GM21390 (cell line): Measurements from ENCODE around the gene KIAA1755.
"Not testable (repeated sequence)": the region's sequence is repeated elsewhere in the genome, so short reads cannot be mapped to it uniquely, and the experiment has no call there.

Experiments used
- ATAC-seq: cut with Tn5 transposase; IDR thresholded peaks from one replicate; pipeline ENCODE4 v1.9.1; 2021; ENCODE audit not compliant: unreplicated experiment

Gene KIAA1755

DNA sequence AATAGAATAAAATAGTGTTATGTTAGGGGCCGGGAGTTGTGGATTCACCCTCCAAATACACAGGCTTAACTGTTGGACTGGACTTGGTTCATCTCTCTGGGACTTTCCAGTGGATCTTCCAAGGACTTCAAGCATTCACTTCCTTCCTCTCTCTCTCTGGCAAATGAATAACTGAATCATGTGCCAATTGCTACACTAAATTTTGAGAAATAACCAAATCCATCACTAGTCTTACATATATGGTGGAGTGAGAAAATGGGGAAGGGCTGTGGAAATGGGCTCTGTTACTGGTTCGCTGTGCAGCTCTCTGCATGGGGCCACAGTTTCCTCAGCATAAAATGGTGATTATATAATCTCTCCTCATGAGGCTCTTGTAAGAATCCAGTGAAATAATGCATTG, 6.8 kb upstream of the KIAA1755 start:
- ATAC-seq: no peak

DNA sequence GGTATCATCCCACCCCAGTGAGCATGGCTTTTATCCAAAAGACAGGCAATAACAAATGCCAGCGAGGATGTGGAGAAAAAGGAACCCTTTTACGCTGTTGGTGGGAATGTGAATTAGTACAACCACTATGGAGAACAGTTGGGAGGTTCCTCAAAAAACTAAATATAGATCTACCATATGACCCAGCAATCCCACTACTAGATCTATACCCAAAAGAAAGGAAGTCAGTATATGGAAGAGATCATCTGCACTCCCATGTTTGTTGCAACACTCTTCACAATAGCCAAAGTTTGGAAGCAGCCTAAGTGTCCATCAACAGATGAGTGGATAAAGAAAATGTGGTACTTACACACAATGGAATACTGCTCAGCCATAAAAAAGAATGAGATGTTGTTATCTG, 5.9 kb upstream of the KIAA1755 start:
- no peak for ATAC-seq

DNA sequence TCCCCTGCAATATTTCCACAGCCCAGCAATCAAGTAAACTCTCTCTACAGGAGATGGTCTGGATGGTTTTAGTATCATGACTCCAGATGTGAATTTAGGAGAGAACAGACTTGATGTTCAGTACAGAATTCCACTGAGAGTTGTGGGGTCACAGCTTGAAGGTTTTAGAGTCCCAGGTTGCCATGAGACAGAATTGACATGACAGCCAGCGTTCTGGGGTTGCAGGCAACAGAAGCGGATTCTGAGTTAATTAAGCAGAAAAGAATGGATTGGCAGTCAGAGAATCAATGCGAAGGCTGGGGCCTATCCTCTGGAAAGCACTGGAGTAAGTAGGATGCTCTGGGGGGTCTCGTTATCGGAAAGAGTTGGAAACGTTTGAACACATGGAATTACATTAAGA, 2.4 kb upstream of the KIAA1755 start:
- no peak for ATAC-seq

DNA sequence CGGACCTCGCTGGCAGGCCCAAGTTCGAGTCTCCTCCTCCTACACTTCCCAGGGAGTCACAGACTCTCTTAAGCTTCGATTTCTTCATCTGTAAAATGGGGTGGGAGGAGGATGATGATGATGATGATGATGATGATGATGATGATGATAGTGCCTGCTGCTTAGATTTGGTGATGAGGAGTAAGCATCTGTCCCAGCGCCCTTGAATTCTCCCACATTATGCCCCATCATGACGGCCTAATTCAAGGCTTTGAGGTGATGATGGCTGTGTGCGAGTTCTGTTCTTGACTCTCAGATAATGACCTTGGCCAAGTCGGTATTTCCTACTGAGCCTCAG, 487 bp upstream of the KIAA1755 start:
- no peak for ATAC-seq

DNA sequence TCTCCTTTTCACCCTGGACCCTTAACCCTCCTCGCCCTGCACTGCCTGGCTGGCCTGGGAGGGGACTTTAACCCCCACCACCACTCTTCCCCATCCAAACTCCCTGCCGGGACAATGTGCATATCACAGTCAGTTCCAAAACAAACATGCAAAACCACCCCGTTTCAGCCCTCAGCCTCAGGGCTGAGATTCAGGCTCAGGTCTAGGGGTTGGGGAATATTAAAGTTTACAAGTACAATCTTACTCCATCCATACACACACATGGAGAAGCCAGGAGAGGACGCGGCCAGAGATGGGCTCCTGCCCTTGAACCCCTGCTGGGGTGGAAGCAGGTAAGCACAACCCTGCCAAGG, 534 bp downstream of the KIAA1755 start:
- no peak for ATAC-seq

DNA sequence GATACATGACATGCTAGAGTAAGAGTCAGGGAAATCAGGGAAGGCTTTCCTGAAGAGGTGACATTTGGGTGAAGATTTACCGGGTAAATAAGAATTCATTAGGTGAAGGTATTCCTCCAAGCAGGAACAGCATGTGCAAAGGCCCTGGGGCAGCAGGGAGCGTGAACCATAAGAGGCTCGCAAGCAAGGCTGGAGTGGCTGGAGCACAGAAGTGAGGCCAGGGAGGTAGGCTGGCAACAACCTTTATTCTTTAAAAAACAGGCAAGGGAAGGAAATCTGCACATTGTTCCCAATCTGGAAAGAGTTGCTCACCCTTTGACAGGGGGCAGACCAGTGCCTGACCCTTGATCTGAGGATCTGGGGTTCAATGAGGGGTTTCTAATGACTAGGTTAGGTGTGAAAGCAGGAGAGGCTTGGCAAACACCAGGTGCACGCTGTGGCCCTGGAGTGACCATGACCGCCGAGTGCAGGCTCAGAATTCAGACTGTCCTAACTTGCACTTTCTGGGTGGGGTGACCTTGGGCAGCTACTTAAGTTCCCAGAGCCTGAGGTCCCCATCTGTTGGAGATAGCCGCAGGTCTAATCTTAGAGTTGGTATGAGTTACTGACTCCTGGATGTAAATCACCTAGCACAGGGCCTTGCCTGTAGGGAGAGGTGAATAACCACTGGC, 1.9 kb downstream of the KIAA1755 start:
- ATAC-seq: no peak

DNA sequence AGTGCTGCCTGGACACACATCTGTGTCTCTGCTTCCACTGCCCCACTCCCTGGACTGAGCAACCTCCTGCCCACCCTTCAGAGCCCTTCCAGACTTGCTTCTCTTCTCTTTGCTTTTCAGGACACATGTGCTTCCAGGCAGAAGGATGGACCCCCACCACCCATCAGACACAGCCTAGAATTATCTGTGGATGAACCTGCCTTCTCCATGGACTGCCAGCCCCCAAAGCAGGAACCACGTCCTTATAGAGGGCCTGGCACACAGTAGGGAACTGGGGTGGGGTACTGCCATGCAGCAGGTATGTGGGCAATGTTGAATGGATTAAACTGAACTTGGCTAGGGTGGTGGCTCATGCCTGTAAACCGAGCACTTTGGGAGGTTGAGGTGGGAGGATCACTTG, 3.6 kb downstream of the KIAA1755 start:
- ATAC-seq: no peak

DNA sequence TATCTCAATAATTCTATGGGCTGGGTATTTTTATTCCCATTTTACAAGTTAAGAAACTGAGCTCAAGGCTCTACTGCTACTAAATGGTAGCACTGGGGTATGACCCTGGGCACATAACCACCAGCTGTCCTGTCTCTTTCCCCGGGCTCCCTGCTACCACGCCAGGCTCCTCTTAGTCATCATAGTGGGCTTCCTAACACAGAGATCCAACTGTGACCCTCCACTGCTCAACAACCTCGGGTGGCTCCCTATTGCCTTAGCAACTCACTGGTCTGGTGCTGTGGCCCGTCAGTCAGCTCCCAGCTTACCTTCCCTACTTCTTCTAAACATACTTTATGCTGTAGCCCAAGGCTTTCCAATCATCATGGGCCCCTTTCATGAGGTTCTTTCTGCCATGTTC, 4.5 kb downstream of the KIAA1755 start:
- ATAC-seq: no peak

DNA sequence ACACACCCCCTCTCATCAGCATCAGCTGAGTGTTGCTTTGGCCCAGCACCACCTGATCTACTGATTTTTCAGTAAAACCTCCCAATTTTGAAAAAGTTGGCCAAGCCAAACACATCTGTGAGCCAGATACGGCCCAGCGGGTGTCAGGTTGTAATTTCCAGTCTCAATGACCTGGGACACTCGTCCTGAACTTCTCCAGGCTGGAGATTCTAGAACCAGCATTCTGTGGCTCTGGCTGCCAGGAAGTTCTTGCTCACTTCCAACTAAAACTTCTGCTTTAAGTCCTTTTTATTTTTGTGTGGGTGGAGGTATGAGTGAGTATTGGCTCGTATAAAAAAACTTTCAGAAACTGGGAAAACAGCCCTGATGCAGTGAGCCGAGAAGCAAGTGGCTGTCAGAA, 5.1 kb downstream of the KIAA1755 start:
- no peak for ATAC-seq

DNA sequence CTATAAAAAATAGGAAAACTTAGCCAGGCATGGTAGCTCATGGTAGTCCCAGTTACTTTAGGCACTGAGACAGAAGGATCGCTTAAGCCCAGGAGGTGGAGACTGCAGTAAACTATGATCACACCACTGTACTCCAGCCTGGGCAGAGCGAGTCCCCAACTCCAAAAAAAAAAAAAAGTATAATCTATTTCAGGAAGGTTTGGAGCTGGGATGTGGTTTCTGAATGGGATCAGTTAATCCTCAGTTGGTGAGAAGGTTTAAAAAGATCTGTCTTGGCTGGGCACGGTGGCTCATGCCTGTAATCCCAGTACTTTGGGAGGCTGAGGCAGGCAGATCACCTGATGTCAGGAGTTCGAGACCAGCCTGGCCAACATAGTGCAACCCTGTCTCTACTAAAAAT, 5.9 kb downstream of the KIAA1755 start:
- ATAC-seq: not testable (repeated sequence)

DNA sequence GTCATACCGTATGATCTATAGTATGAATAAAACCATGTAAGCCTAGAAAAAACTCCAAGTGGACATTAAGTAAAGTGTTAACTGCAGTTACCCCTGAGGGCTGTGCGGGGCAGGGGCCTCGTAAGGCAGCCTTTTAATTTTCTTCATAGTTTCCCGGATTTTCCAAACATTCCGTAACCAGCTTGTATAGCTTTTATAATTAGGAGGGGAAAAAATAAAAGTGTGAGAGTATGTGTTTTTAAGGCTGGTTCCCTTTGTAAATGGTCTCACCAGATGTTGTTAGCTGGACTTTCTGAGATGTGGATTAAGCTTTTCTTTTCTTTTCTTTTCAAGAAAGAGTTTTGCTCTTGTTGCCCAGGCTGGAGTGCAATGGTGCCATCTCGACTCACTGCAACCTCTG, 7.0 kb downstream of the KIAA1755 start:
- ATAC-seq: no peak

DNA sequence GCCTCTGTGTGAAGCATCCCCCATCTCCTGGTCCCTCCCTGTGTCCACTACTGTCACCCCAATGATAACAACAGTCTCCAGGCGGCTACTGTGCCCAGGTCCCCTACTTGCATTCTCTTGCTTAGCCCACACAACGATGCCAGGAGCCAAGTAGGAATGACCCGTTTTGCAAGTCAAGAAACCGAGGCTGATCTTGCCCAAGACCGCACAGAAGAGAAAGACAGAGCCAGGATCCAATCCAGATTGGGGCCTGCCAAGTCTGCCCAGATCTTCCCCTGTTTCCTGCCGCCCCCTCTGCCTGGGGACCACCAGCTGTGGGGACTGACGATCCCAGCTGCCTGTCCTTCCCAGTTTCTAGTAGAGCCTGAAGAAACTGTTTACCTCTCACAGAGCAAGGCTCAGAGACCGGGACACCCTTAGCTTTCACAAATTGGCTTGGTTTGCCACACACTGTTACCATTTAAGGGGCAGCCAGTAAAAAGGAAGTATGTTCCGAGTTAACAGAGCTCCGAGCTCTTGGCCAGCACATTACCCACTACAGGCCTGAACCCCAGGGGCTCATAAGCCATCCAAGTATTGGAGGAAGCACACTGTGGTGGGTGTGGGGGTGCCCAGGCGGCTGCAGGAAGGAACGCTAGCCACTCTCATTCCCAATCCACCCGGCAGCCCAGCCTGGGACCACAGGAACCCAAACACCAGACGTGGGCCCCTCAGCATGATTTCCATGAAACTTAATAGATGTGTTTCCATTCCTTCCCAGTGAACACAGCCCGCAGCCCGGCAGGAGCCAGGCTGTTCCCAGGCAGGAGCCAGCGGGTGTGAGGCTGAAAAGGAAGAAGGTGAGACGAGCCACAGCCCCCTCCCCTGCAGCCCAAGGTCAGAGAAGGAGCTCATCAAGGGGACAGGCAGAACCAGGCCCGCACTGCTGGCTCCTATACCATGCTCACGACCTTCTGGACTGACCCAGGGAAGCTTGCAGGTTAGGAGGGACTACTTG, 7.9 kb downstream of the KIAA1755 start:
- no peak for ATAC-seq

DNA sequence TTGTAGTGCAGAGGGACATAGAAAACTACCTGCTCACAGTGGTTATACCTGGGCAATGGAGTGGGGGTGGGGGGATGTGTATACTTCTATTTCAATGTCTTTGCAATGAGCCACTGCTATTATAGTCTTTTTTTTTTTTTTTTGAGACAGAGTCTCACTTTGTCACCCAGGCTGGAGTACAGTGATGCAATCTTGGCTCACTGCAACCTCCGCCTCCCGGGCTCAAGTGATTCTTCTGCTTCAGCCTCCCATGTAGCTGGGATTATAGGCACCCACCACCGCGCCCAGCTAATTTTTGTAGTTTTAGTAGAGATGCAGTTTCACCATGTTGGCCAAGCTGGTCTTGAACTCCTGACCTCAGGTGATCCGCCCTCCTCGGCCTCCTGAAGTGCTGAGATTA, 9.1 kb downstream of the KIAA1755 start:
- ATAC-seq: not testable (repeated sequence)

DNA sequence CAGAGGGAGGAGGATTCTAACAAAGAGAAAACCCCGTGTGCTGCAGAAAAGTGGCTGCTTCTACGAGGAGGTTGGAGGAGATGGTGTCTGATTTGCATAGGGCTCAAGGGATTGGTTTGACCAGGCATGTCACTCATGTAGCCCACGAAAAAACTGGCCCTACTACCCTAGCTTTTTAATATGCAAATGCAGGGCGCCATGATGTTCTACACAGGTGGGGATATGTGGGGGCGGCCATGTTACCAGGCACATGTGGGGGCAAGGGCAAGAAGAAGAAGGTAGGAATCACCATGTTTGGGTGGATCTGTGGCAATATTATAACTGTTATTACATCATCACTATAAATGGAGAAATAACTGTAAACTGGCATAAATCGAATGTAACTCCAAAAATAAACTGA, 9.9 kb downstream of the KIAA1755 start:
- ATAC-seq: no peak

DNA sequence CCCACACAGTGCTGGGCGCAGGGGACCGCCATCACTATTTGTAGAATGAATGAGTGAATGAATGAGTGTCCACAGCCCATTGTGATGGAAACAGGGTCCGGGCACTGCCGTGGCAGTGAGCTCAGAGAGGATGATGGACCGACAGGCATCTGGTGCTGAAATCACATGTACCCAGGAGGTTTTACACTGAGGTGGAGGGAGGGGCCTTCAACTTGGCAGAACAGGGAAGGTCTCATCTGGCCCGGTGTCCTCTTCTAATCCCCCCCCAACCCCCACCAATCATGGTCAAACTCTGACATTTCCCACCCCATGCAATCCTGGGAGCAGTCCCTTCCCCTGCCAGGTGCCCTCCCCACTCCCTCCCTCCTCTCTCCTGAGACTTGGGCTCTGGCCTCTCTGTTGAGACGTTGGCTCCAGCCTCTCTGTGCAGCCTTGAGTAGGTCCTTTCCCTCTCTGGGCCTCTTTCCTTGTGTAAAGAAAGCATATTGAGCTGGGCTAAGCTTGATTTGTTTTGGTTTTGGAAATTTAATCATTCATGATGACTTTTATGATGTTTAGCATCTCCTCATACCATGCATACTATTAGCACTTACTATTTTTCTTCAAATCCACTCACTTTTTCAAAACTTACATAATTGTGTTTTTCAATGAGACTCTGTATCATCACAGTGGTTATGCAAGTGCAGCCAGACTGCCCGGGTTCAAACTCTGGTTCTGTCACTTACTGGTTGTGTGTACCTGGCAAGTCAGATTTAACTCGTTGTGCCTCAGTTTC, 10.8 kb downstream of the KIAA1755 start:
- ATAC-seq: no peak

DNA sequence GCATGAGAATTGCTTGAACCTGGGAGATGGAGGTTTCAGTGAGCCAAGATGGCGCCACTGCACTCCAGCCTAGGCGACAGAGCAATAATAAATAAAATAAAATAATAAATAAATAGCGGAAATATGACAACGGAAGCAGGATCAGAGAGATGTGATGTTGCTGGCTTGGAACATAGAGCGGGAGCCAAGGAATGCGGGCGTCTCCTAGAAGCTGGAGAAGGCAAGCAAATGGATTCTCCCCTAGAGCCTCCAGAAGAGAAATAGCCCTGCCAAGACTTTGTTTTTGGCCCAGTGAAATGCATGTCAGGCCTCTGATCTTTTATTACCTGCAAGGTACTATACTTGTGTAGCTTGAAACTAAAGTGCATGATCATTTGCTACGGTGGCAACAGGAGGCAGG, 12.4 kb downstream of the KIAA1755 start:
- no peak for ATAC-seq

DNA sequence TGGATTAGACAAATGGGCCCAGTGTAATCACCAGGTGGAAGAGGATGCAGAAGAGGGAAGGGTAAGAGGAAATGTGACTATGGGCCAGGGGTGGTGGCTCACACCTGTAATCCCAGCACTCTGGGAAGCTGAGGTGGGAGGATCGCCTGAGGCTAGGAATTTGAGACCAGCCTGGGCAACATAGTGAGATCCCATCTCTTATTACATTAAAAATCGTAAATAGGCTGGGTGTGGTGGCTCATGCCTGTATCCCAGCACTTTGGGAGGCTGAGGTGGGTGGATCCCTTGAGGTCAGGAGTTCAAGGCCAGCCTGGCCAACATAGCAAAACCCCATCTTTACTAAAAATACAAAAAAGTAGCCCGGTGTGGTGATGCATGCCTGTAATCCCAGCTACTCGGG, 12.8 kb downstream of the KIAA1755 start:
- ATAC-seq: not testable (repeated sequence)

DNA sequence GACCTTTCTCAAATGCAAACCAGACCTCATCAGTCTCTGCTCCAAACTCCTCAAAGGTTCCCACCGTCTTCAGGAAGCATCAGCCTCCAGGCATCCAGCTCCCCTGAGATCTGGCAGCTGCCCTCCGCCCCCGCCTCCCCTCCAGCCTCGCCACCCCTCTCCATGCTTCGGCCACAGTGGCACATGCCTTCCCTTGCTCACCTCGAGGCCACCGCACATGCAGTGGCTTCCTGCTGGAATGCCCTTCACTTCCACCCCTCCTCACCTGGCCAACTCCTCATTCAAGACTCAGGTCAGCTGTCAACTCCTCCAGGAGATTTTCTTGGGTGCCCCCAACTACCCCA, 13.4 kb downstream of the KIAA1755 start:
- ATAC-seq: no peak

DNA sequence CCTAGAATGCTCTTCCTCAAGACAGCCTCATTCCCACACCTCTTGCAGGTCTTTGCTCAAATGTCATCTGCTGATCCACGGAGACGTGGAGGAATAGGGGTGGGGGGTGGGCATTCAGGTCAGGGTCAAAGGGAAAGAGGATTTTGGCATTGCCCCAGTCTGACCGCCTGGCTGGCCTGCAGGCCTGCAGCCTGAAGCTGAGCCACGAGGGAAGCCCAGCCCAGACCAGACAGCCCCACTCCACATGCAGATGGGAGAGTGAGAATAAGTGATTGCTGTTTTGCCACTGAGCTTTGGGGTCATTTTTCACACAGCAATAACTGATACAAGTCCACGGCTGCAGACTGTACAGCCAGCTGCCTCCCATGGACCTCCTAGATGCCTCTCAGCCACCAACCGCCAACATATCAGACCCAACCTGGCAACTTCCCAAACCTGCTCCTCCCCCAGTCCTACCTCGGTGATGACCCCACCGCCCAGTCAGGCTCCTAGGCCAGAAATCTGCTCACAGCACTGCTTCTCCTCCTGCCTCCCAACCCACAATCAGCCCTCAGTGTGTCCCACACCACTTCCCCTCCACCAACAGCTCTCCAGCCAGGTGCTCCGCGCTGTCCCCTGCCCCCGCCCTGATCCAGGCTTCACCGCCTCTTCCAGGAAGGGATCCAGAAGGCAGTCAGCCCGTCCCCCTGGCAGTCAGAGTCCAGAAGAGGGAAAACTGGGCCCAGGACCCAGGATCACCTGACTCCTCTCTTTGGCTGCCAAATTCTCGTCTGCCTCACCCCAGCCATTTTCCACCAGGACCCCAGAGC, 14.0 kb downstream of the KIAA1755 start:
- ATAC-seq: no peak

DNA sequence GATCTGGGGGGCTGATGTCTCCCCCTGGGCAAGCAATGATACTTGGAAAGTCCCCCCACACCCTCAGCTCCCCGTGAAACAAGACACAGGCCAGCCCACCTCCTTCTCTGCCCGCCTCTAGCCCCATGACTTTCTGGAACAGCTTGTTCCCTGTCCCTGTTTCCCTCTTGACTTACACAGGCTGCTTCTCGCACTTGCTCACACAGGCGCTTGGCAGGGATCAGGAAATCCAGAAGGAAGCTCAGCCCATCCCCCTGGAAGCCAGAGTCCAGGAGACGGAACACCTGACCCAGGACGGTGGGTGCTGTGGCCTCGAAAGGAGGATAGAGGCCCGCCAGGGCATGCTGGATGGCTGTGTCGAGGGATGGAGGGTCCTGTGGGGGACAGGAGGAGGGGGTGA, 14.8 kb downstream of the KIAA1755 start:
- ATAC-seq: no peak

DNA sequence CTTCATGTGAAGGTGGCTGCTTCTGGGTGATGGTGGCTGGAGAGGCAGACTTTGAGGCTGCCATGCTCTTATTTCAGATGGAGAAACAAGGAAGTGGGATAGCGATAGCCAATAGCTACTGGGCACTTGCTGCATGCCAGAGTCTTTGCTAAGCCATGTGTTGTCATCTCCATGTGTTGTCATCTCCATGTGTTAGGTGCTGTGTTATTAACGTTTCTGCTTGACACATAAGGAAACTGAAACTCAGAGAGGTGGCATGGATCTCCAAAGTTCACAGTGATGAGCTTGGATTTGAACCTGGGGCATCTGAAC, 16.9 kb downstream of the KIAA1755 start:
- no peak for ATAC-seq
